H1 (cell line): ENCODE data around the gene DNAJB6. TPM values are rescaled to one million over a fixed set of nuclear protein-coding genes. Genes with fewer than 3 reads are reported as not detected.

Source experiments
- CTCF ChIA-PET: fragments of 300-600 bp; sonication (Branson Sonifier 250); formaldehyde crosslinking; loops from one replicate; lab custom pipeline; 2021; ENCODE audit not compliant: partially characterized antibody; lab: Charles Lee
- POLR2A ChIA-PET: fragments of 300-600 bp; sonication (Branson Sonifier 250); formaldehyde crosslinking; loops from one replicate; lab custom pipeline; 2021; ENCODE audit warnings: inconsistent platforms; ENCODE audit not compliant: partially characterized antibody; lab: Charles Lee
- DNase-seq, 2 experiments: peaks; one replicate each; pipeline versions ENCODE4 v3.0.0 to v3.0.0-alpha.2; 2010 to 2022; ENCODE audit warnings: low spot score in 2 of 2, low read depth in 1 of 2, mixed read lengths in 1 of 2
- FAIRE-seq: peaks from 2 replicates; lab custom pipeline; 2011; peaks lifted over from hg19 to GRCh38; lab: Jason Lieb, UNC
- H2AFZ ChIP-seq: 2 replicates; pipeline ENCODE4 v1.8.1; 2012; ENCODE audit warnings: low read length, inconsistent platforms
- H2AK5ac ChIP-seq: 2 replicates; pipeline ENCODE4 v1.6.1; 2013; ENCODE audit warnings: low read depth, low read length
- H2BK120ac ChIP-seq: replicated peaks from 2 replicates; pipeline ENCODE3; 2013; ENCODE audit warnings: low read depth, low read length, inconsistent platforms
- H2BK12ac ChIP-seq: 2 replicates; pipeline ENCODE4 v1.6.1; 2013; ENCODE audit warnings: low read depth, low read length
- H2BK15ac ChIP-seq: 2 replicates; pipeline ENCODE4 v1.6.1; 2013; ENCODE audit warnings: low read length
- H2BK20ac ChIP-seq: 2 replicates; pipeline ENCODE4 v1.6.1; 2013; ENCODE audit warnings: low read length
- H2BK5ac ChIP-seq: 2 replicates; pipeline ENCODE4 v1.6.1; 2013; ENCODE audit warnings: low read depth, low read length
- H3K14ac ChIP-seq: 2 replicates; pipeline ENCODE4 v1.6.1; 2013; ENCODE audit warnings: inconsistent platforms; ENCODE audit not compliant: insufficient read length
- H3K18ac ChIP-seq: 2 replicates; pipeline ENCODE4 v1.6.1; 2013; ENCODE audit warnings: low read length; ENCODE audit errors: extremely low read depth
- H3K23ac ChIP-seq: 2 replicates; pipeline ENCODE4 v1.6.1; 2013; ENCODE audit warnings: inconsistent platforms; ENCODE audit not compliant: insufficient read length
- H3K23me2 ChIP-seq: 2 replicates; pipeline ENCODE4 v1.6.1; 2013; ENCODE audit warnings: low read depth, low read length
- H3K27ac ChIP-seq: 2 replicates; pipeline ENCODE4 v1.6.1; 2011; ENCODE audit warnings: low read depth, low read length, inconsistent platforms
- H3K27me3 ChIP-seq, 4 experiments: replicated peaks in 1 of 4; 1 replicate in 1 of 4; 2 replicates in 3 of 4; pipeline versions ENCODE4 v1.6.1 to v1.8.1; 2011 to 2013; ENCODE audit warnings: low read length in 3 of 4, mild to moderate bottlenecking in 3 of 4, inconsistent platforms in 2 of 4, mixed read lengths in 2 of 4, moderate library complexity in 1 of 4; ENCODE audit not compliant: control insufficient read depth in 3 of 4, insufficient read depth in 3 of 4; ENCODE audit errors: extremely low read depth in 1 of 4
- H3K36me3 ChIP-seq, 4 experiments: 2 replicates each; pipeline versions ENCODE4 v1.6.1 to v1.8.1; 2011 to 2013; ENCODE audit warnings: mild to moderate bottlenecking in 4 of 4, low read length in 3 of 4, moderate library complexity in 2 of 4, control low read depth in 1 of 4, inconsistent platforms in 1 of 4; ENCODE audit not compliant: insufficient read depth in 4 of 4, control insufficient read depth in 2 of 4
- H3K4ac ChIP-seq: replicated peaks from 2 replicates; pipeline ENCODE3; 2013; ENCODE audit warnings: low read length, low read depth, mixed read lengths, inconsistent platforms; ENCODE audit not compliant: insufficient read length
- H3K4me1 ChIP-seq, 4 experiments: replicated peaks in 1 of 4; 1 replicate in 1 of 4; 2 replicates in 3 of 4; pipeline versions ENCODE4 v1.6.1 to v1.8.1; 2011 to 2013; ENCODE audit warnings: low read length in 3 of 4, inconsistent platforms in 2 of 4, mixed read lengths in 1 of 4; ENCODE audit not compliant: insufficient read depth in 4 of 4, control insufficient read depth in 3 of 4
- H3K4me2 ChIP-seq, 2 experiments: 2 replicates each; pipeline versions ENCODE4 v1.6.1 to v1.8.1; 2011 to 2013; ENCODE audit warnings: low read depth in 2 of 2, low read length in 2 of 2, control low read depth in 1 of 2, inconsistent platforms in 1 of 2, mild to moderate bottlenecking in 1 of 2; ENCODE audit not compliant: insufficient read depth in 1 of 2
- H3K4me3 ChIP-seq, 4 experiments: fragments of 200-600, 300-600 bp in 1 of 4; sonication (generic), shearing (Covaris generic), sonication (Bioruptor Twin) in 1 of 4; 2 replicates each; pipeline versions ENCODE4 v1.5.1 to v1.8.1; 2011 to 2016; ENCODE audit warnings: low read length in 4 of 4, low read depth in 3 of 4, control low read depth in 2 of 4, inconsistent platforms in 2 of 4, mild to moderate bottlenecking in 2 of 4, mixed read lengths in 1 of 4, moderate library complexity in 1 of 4; ENCODE audit not compliant: insufficient read depth in 2 of 4; ENCODE audit errors: extremely low read depth in 1 of 4
- H3K56ac ChIP-seq: replicated peaks from 2 replicates; pipeline ENCODE3; 2013; ENCODE audit warnings: low read depth, mild to moderate bottlenecking, mixed read lengths, low read length, inconsistent platforms; ENCODE audit not compliant: insufficient read length
- H3K79me1 ChIP-seq: 2 replicates; pipeline ENCODE4 v1.6.1; 2013; ENCODE audit warnings: low read depth, low read length, control low read depth
- H3K79me2 ChIP-seq, 2 experiments: 2 replicates each; pipeline versions ENCODE4 v1.6.1 to v1.8.1; 2012 to 2013; ENCODE audit warnings: low read length in 2 of 2, mild to moderate bottlenecking in 2 of 2, inconsistent platforms in 1 of 2; ENCODE audit not compliant: insufficient read depth in 2 of 2, control insufficient read depth in 1 of 2
- H3K9ac ChIP-seq, 4 experiments: replicated peaks in 1 of 4; 1 replicate in 1 of 4; 2 replicates in 3 of 4; pipeline versions ENCODE4 v1.6.1 to v1.8.1; 2011 to 2013; ENCODE audit warnings: low read depth in 3 of 4, low read length in 3 of 4, control low read depth in 2 of 4, mild to moderate bottlenecking in 2 of 4, moderate library complexity in 2 of 4, inconsistent platforms in 1 of 4; ENCODE audit errors: extremely low read depth in 1 of 4
- H3K9me3 ChIP-seq, 2 experiments: 2 replicates each; pipeline versions ENCODE4 v1.6.1 to v1.8.1; 2012 to 2013; ENCODE audit warnings: mild to moderate bottlenecking in 2 of 2, moderate library complexity in 2 of 2, control low read depth in 1 of 2, inconsistent platforms in 1 of 2, low read depth in 1 of 2, low read length in 1 of 2, mixed read lengths in 1 of 2; ENCODE audit not compliant: insufficient read depth in 2 of 2
- H4K20me1 ChIP-seq, 2 experiments: replicated peaks in 1 of 2; 2 replicates each; pipeline versions ENCODE3 to v1.8.1; 2011 to 2013; ENCODE audit warnings: inconsistent platforms in 2 of 2, low read length in 2 of 2, mild to moderate bottlenecking in 1 of 2; ENCODE audit not compliant: insufficient read depth in 2 of 2, control insufficient read depth in 1 of 2
- H4K5ac ChIP-seq: 2 replicates; pipeline ENCODE4 v1.6.1; 2013; ENCODE audit warnings: low read length, low read depth, mixed read lengths, inconsistent platforms; ENCODE audit not compliant: insufficient read length
- H4K8ac ChIP-seq: 2 replicates; pipeline ENCODE4 v1.8.0; 2013; ENCODE audit warnings: mild to moderate bottlenecking, moderate library complexity, low read length, inconsistent platforms; ENCODE audit not compliant: insufficient read depth; ENCODE audit errors: extremely low read depth
- H4K91ac ChIP-seq: replicated peaks from 2 replicates; pipeline ENCODE3; 2013; ENCODE audit warnings: low read length, mixed read lengths, inconsistent platforms; ENCODE audit not compliant: insufficient read length
- BRCA1 ChIP-seq: IDR thresholded peaks from 2 replicates; pipeline ENCODE4 v1.6.1; 2012; ENCODE audit warnings: low read depth, low read length, improper control_type of control experiment
- WGBS, 2 experiments: shearing (Covaris generic) in 1 of 2; methylation state at CpG; one replicate each; pipeline versions ENCODE4 v1.1.6 to v1.1.7; 2013 to 2015; ENCODE audit warnings: low lambda C conversion rate in 2 of 2, mixed read lengths in 2 of 2, inconsistent platforms in 1 of 2, low coverage in 1 of 2, missing lambda C conversion rate in 1 of 2; ENCODE audit not compliant: insufficient replicate concordance in 2 of 2, insufficient coverage in 1 of 2, insufficient read length in 1 of 2; ENCODE audit errors: extremely low coverage in 1 of 2, missing lambda C conversion rate in 1 of 2; 5-methylcytosine and 5-hydroxymethylcytosine counted together
- polyA plus RNA-seq, 7 experiments: library from polyadenylated mRNA; depleted of rRNA in 3 of 7; stranded (reverse) in 5 of 7; unstranded in 2 of 7; fragments of >200 nt in 5 of 7; fragments of 200-250 nt in 2 of 7; gene quantifications; 1 replicate in 5 of 7; 2 replicates in 1 of 7; 4 replicates in 1 of 7; pipeline versions ENCODE4 v1.2.1 to v1.2.3, GENCODE V29; 2011 to 2013; ENCODE audit warnings: missing spikeins in 2 of 7, mixed read lengths in 2 of 7
- total RNA-seq: library from RNA; stranded (reverse); fragmentation: NEBNext Ultra II Directional; extraction: Animal tissue kit (Norgen Biotek cat#: 25700); gene quantifications from 2 replicates; pipeline ENCODE4 v1.2.1, GENCODE V29; 2021

Gene DNAJB6
- total and polyA plus RNA-seq, 2 of the 8 experiments (the other 6 are each of a cell fraction or from before 2014, with no cell fraction given): 166 to 295 TPM

DNA sequence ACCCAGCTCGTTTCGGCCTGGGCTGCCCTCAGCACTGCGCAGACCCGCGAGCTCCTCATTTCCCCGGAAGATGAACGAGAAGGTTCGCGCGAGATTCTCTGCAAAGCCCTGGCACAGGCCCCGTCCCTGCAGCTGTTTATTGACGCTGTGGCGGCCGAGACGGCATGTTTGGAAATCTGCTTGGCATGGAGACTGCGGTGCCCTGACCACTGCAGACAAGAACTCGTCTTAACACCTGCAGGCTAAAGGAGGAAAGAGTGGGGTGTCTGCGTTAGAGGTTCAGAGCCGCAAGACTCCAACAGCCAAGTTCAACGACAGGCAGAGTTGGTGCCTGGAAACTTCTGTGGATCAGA is 125.6 kb downstream of the DNAJB6 start:
- Histone ChIP-seq H2BK12ac (no peak overlapping the region), H3K4ac (no peak overlapping the region), H3K23ac (no peak overlapping the region), H2AK5ac (peak overlapping the region; percentile 9; the same call in 1 of the 2 replicates), H2BK5ac (no peak overlapping the region), H2BK15ac (no peak overlapping the region), H2BK120ac (no peak overlapping the region), H3K79me2 (no peaks in the 10 kb centered on the region), H2BK20ac (no peak overlapping the region), H4K91ac (no peak overlapping the region), H3K27me3 (peaks cover 0 to 11% (median 1%) of the 10 kb centered on the region in 4 experiments; a peak in 4 of 7 replicates), H4K8ac (no peak overlapping the region; the same call in 1 of the 2 replicates), H3K14ac (no peak overlapping the region), H3K79me1 (no peaks in the 10 kb centered on the region), H4K5ac (no peak overlapping the region), H2AFZ (no peak overlapping the region), H3K9me3 (no peaks in the 10 kb centered on the region), H3K4me1 (peaks cover 0 to 9% (median 5%) of the 10 kb centered on the region in 4 experiments; a peak in 4 of 7 replicates), H3K4me3 (no peak overlapping the region), H3K9ac (no peak overlapping the region), H3K18ac (no peak overlapping the region; the same call in 1 of the 2 replicates), H3K36me3 (no peaks in the 10 kb centered on the region), H3K23me2 (no peaks in the 10 kb centered on the region), H3K27ac (no peak overlapping the region), H3K56ac (no peak overlapping the region), H3K4me2 (no peak overlapping the region), H4K20me1 (peaks cover 0 to 4% of the 10 kb centered on the region in 2 experiments)
- POLR2A ChIA-PET: interaction anchor here (0.6 kb wide), 1 partner anchor 210 kb away, joined by 3 read pairs; no protein-coding TSS in a partner anchor
- 89% methylated on average over 20 of the region's 20 CpGs; no CpG with 5 or more reads in 1 of the 2 experiments for WGBS, 2 experiments
- peak in 1 of 2 experiments; percentile 45 for DNase-seq
- TF ChIP-seq BRCA1: no peak
- CTCF ChIA-PET: interaction anchor here (0.7 to 1.2 kb wide), 4 partner anchors 12 to 821 kb away, joined by 3 to 6 read pairs (median 4); no protein-coding TSS in a partner anchor
- no peak for FAIRE-seq
